Upper lobe of left lung (tissue), 6 donors: ENCODE data around the gene SIGLEC12. TPM values are rescaled to one million over a fixed set of nuclear protein-coding genes. Genes with fewer than 3 reads are reported as not detected.

ENCODE experiments used
- ATAC-seq, 2 donors: fragments of 200-7000 bp; cut with Tn5 transposase; one replicate each; pipeline ENCODE4 v1.9.1; 2022; ENCODE audit warnings: mild to moderate bottlenecking in 2 of 2, moderate library complexity in 2 of 2; ENCODE audit not compliant: low FRiP score in 2 of 2
- DNase-seq, 2 donors: peaks; one replicate each; pipeline ENCODE4 v3.0.0-alpha.2; 2019 to 2020
- H3K27ac ChIP-seq, 4 donors: fragments of 200-600 bp; sonication (generic); one replicate each; pipeline ENCODE4 v1.5.1; 2016 to 2019
- H3K27me3 ChIP-seq, 4 donors: fragments of 200-600 bp; sonication (generic); one replicate each; pipeline ENCODE4 v1.5.1; 2017 to 2019
- H3K36me3 ChIP-seq, 4 donors: fragments of 200-600 bp; sonication (generic); one replicate each; pipeline ENCODE4 v1.5.1; 2016 to 2019
- H3K4me1 ChIP-seq, 4 donors: fragments of 200-600 bp; sonication (generic); one replicate each; pipeline ENCODE4 v1.5.1; 2018 to 2019
- H3K4me3 ChIP-seq, 4 donors: fragments of 200-600 bp; sonication (generic); one replicate each; pipeline ENCODE4 v1.5.1; 2017 to 2019; ENCODE audit warnings: mild to moderate bottlenecking in 2 of 4, moderate library complexity in 1 of 4
- H3K9me3 ChIP-seq, 4 donors: fragments of 200-600 bp; sonication (generic); one replicate each; pipeline ENCODE4 v1.5.1; 2018 to 2019
- CTCF ChIP-seq, 6 experiments: fragments of 450-650 bp in 4 of 6; fragments of 200-600 bp in 2 of 6; sonication (generic) in 2 of 6; IDR thresholded peaks; one replicate each; pipeline ENCODE4 v1.5.1; 2016 to 2019; ENCODE audit warnings: antibody characterized with exemption in 6 of 6
- EP300 ChIP-seq, 4 donors: sonication (generic); formaldehyde crosslinking; IDR thresholded peaks; one replicate each; pipeline ENCODE4 v1.5.1; 2017; ENCODE audit warnings: antibody characterized with exemption in 4 of 4, control low read depth in 2 of 4
- POLR2A ChIP-seq, 4 donors: fragments of 450-650 bp; IDR thresholded peaks; one replicate each; pipeline ENCODE4 v1.5.1; 2016 to 2017; ENCODE audit warnings: antibody characterized with exemption in 4 of 4, mild to moderate bottlenecking in 2 of 4
- POLR2AphosphoS5 ChIP-seq, 2 donors: sonication (generic); formaldehyde crosslinking; IDR thresholded peaks; one replicate each; pipeline ENCODE4 v1.5.1; 2017; ENCODE audit warnings: antibody characterized with exemption in 2 of 2
- WGBS, 2 donors: methylation state at CpG; one replicate each; pipeline ENCODE4 v1.1.5; 2017 to 2018; 5-methylcytosine and 5-hydroxymethylcytosine counted together
- total RNA-seq, 6 donors: library from RNA; depleted of rRNA in 4 of 6; stranded (reverse); fragments of >200 nt in 4 of 6; gene quantifications; one replicate each; pipeline versions ENCODE4 v1.1.0 to v1.2.1, GENCODE V29; 2016 to 2021
- donor health status: DM: no; HTN: no; CAD: no; lungs with moderate emphysema.
- donor health status: DM: no; HTN: yes; CAD: no; lungs with severe emphysema.

SIGLEC12 gene
- total RNA-seq, 6 donors from 2014 or later, result 0.30 to 4.5 (median 3.3) TPM; not detected in 1

DNA sequence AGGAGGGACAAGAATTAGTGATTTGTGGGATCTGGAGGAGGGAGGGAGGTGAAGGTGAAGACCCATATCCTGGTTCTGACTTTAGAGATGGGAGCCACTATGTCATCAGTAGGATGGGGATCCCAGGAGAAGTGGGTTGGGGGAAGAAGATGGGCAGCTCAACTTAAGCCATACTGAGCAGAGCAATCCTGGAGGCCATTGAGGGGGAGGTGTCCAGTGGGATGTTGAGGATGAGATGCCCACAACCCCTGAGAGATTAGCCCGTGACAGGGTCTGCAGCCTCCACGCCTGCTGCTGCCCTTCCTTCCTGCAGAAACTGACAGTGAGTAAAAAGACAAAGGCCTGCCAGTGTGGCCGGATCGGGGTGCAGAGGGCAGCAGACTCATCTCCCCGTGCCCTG is 41.1 kb upstream of the SIGLEC12 start:
- no peaks in the 10 kb centered on the region for H3K4me1 ChIP-seq
- H3K9me3 ChIP-seq, result no peaks in the 10 kb centered on the region
- TF ChIP-seq POLR2A (IDR thresholded peaks at IDR 0.05), result no peak
- no peak for TF ChIP-seq EP300 (IDR thresholded peaks at IDR 0.05)
- no peak for TF ChIP-seq POLR2AphosphoS5 (IDR thresholded peaks at IDR 0.05)
- TF ChIP-seq CTCF (IDR thresholded peaks at IDR 0.05), result no peak
- DNase-seq, result peak in 1 of 2 donors; percentile 34
- no peak for ATAC-seq
- 69 to 86% methylated on average over 4 to 5 of the region's 5 CpGs for WGBS, 2 donors
- H3K27me3 ChIP-seq, result no peaks in the 10 kb centered on the region
- H3K27ac ChIP-seq, result no peak overlapping the region
- no peaks in the 10 kb centered on the region for H3K36me3 ChIP-seq
- no peak overlapping the region for H3K4me3 ChIP-seq

DNA sequence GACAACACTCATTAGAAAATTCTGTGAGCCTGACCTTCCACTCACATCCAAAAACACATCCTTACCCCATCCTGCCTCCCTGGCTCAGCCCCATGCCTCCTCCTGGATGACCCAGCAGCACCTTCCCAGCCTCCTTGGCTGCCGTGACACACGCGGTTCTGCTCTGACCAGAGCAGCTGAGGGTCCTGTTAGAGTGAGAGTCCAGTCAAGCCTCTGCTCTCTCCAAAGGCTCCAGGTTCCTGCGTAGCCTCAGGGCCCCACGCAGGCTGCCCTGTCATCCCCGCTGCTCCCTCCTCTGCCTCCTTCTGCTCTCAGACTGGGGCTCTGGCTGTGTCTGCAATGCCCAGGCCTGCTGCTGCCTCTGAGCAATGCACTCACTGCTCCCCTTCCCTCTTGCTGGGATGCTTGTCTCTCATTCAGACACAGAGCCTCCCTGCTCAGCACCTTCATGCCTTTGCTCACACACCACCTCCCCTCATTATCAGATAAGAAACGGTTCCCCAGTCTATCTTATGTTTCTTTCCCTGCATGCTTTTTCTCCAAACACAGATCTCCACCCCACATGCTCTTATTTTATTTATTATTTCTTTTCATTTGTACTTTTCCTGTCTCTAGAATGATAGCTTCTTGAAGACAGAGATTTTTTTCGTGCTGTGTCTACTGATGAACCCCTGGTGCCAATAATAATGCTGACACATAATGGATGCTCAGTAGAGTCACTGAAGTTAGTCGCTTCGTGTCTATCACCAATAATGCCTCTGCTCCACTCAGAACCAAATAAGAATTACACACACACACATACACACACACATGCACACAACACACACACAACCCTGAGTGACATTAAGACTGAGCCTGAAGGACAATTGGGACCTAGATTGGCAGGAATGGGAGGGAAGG is 40.1 kb upstream of the SIGLEC12 start:
- H3K27ac ChIP-seq, result no peak overlapping the region
- H3K9me3 ChIP-seq, result no peaks in the 10 kb centered on the region
- H3K36me3 ChIP-seq, result no peaks in the 10 kb centered on the region
- 57 to 60% methylated on average over 10 of the region's 10 CpGs for WGBS, 2 donors
- H3K27me3 ChIP-seq, result no peaks in the 10 kb centered on the region
- H3K4me1 ChIP-seq, result no peaks in the 10 kb centered on the region
- no peak for TF ChIP-seq POLR2A (IDR thresholded peaks at IDR 0.05)
- TF ChIP-seq CTCF (IDR thresholded peaks at IDR 0.05), result no peak
- DNase-seq (peak in 1 of 2 donors; percentile 45), ATAC-seq (no peak)
- no peak overlapping the region for H3K4me3 ChIP-seq

DNA sequence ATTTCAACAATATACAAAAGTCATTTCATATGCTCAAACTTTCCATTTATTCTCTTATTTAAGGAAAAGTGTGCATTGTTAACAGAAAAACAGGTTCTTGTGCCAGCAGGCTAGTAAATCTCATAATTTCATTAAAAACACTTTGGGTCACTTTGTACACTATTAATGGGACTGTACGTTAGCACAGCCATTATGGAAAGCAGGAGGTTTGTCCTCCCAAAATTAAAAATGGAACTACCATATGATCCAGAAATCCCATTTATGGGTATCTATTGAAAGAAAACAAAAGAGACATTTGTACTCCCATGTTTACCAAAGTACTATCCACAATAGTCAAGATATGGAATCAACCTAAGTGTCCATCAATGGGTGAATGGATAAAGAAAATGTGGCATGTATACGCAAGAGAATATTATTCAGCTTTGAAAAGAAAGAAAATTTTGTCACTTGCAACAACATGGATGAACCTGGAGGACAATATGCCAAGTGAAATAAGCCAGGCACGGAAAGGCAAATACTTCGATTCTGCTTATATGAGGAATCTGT is 38.3 kb upstream of the SIGLEC12 start:
- H3K4me1 ChIP-seq, result no peaks in the 10 kb centered on the region
- no peak for TF ChIP-seq EP300 (IDR thresholded peaks at IDR 0.05)
- TF ChIP-seq POLR2AphosphoS5 (IDR thresholded peaks at IDR 0.05), result no peak
- TF ChIP-seq POLR2A (IDR thresholded peaks at IDR 0.05), result no peak
- no peak overlapping the region for H3K4me3 ChIP-seq
- no peaks in the 10 kb centered on the region for H3K9me3 ChIP-seq
- H3K27me3 ChIP-seq, result no peaks in the 10 kb centered on the region
- H3K27ac ChIP-seq, result no peak overlapping the region
- no peak for ATAC-seq
- no peak for DNase-seq
- no peaks in the 10 kb centered on the region for H3K36me3 ChIP-seq
- WGBS, 2 donors, result 88 to 90% methylated on average over 4 of the region's 4 CpGs

GRCh38 chr19:51535535-51535934 is 33.9 kb upstream of the SIGLEC12 start:
- Histone ChIP-seq H3K9me3 (no peaks in the 10 kb centered on the region), H3K4me3 (no peak overlapping the region), H3K27me3 (no peaks in the 10 kb centered on the region), H3K36me3 (no peaks in the 10 kb centered on the region), H3K27ac (no peak overlapping the region), H3K4me1 (no peaks in the 10 kb centered on the region)
- DNase-seq, result no peak
- TF ChIP-seq CTCF (IDR thresholded peaks at IDR 0.05) (no peak), EP300 (IDR thresholded peaks at IDR 0.05) (no peak), POLR2AphosphoS5 (IDR thresholded peaks at IDR 0.05) (no peak), POLR2A (IDR thresholded peaks at IDR 0.05) (no peak)
- WGBS, 2 donors, result 68 to 69% methylated on average over 1 of the region's 1 CpG
- ATAC-seq, result no peak

DNA sequence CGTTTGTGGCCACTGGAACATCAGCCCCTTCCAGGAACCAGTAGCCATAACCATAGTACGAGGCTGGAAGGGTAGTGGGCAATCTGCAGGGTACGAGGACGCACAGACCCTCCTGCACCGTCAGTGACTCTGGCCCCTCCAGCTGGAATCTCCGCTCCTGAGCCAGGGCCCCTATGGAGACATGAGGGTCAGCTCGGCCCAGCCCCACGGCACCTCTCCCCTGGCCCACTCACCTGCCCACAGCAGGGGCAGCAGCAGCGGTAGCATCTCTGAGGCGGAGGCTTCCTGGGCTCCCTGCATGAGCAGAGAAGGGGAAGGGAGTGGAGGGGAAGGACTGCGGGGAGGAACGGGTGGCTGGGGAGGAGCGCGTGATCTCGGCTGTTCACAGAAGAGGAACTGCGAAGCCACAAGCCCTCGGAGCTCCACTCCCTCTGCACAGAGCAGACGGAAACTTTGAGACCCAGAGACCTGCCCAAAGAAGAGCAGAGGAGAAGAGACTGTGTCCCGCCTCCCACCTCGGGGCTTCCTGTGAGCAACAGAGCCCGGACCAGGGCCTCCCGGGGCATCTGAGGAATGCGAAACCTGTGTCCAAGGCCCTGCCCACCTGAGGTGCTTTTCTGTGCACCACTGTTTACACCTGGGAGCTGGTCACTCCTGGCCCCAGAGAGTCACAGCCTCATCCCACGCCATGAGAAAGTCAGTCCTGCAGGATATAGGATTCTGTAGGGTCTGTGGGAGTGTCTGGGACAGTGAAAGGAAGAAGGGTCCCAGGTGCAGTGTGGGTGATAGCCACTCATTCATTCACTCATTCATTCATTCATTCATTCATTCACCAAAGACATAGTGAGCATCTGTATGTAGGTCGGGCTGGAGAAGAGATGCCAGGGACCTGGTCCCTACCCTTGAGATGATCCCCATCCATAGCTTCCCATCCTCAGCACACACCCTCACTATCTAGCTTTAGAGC is 30.0 kb upstream of the SIGLEC12 start, which contains the start of gene SIGLEC6:
TSS of gene SIGLEC6 (minus strand) at position 322 of the 967 bp plus-strand sequence. CDS start at position 300, 22 bp downstream.
- DNase-seq, result peak; percentile 47 to 79
- no peaks in the 10 kb centered on the region for H3K36me3 ChIP-seq
- no peaks in the 10 kb centered on the region for H3K4me1 ChIP-seq
- ATAC-seq, result peak; percentile 78 to 86
- no peaks in the 10 kb centered on the region for H3K27me3 ChIP-seq
- no peak within 1 kb of the TSS for H3K4me3 ChIP-seq
- no peak for TF ChIP-seq POLR2AphosphoS5 (IDR thresholded peaks at IDR 0.05)
- no peak for TF ChIP-seq POLR2A (IDR thresholded peaks at IDR 0.05)
- no peak for TF ChIP-seq CTCF (IDR thresholded peaks at IDR 0.05)
- TF ChIP-seq EP300 (IDR thresholded peaks at IDR 0.05), result no peak
- H3K27ac ChIP-seq, result no peak within 1 kb of the TSS
- WGBS, 2 donors, result 31 to 32% methylated on average over 18 to 25 of the region's 25 CpGs
- H3K9me3 ChIP-seq, result no peaks in the 10 kb centered on the region
